Body of pancreas (tissue), 4 donors: ENCODE measurements around the gene BTBD9.

Experiments
- CTCF ChIP-seq, 7 experiments: fragments of 450-650 bp in 4 of 7; fragments of 200-600 bp in 3 of 7; sonication (generic) in 3 of 7; IDR thresholded peaks; one replicate each; pipeline ENCODE4 v1.5.1; 2016 to 2019; ENCODE audit warnings: antibody characterized with exemption in 7 of 7
- POLR2A ChIP-seq, 3 donors: fragments of 450-650 bp; IDR thresholded peaks; one replicate each; pipeline ENCODE4 v1.6.1; 2016; ENCODE audit warnings: antibody characterized with exemption in 3 of 3, mild to moderate bottlenecking in 2 of 3

- TF ChIP-seq CTCF (IDR thresholded peaks at IDR 0.05) (no peak), POLR2A (IDR thresholded peaks at IDR 0.05) (no peak)
Measured at GRCh38 chr6:38510205-38510604, 129.5 kb downstream of the BTBD9 start.
